Measurements from ENCODE around the gene NKX2-4. TPM values are rescaled to one million over a fixed set of nuclear protein-coding genes. Genes with fewer than 3 reads are reported as not detected.

Gene NKX2-4
- polyA plus RNA-seq, 3 donors = not detected

DNA sequence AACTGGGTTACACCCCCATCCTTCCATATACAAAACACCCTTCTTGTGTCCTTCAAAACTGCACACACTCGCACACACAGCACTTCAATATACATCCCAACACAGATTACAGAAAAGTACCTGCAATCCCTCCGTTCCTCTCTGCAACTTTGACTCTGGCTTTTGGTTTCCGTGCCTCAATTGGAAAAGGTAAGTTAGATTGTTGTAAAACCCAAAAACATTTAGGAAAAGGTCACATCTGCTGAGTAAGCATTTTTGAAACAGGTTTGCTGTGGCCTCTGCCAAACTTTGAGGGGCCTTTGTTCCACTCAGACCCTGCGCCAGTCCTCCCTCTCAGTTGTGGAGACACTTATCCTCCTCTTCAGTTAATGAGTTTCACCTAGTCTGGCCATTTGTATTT is 4.2 kb downstream of the NKX2-4 start:
- H3K9me3 ChIP-seq (replicated peaks in 1 of 2; ENCODE audit: control insufficient read depth in 1 of 2, insufficient read depth in 1 of 2, low read length in 2 of 2) = peaks cover 0 to 23% of the 10 kb centered on the region in 2 donors
- TF ChIP-seq, protein P1, sequence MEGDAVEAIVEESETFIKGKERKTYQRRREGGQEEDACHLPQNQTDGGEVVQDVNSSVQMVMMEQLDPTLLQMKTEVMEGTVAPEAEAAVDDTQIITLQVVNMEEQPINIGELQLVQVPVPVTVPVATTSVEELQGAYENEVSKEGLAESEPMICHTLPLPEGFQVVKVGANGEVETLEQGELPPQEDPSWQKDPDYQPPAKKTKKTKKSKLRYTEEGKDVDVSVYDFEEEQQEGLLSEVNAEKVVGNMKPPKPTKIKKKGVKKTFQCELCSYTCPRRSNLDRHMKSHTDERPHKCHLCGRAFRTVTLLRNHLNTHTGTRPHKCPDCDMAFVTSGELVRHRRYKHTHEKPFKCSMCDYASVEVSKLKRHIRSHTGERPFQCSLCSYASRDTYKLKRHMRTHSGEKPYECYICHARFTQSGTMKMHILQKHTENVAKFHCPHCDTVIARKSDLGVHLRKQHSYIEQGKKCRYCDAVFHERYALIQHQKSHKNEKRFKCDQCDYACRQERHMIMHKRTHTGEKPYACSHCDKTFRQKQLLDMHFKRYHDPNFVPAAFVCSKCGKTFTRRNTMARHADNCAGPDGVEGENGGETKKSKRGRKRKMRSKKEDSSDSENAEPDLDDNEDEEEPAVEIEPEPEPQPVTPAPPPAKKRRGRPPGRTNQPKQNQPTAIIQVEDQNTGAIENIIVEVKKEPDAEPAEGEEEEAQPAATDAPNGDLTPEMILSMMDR (IDR thresholded peaks at IDR 0.05) = no peak
- no peaks in the 10 kb centered on the region for H3K79me2 ChIP-seq (ENCODE audit: insufficient read depth, low read length)
- H3K4me2 ChIP-seq (replicated peaks; ENCODE audit: extremely low read depth, low read length, poor library complexity, severe bottlenecking) = no peak overlapping the region
- Mint-ChIP-seq H3K27ac (no peak overlapping the region), H3K27me3 (ENCODE audit: low read depth in 3 of 3) (peaks cover 65 to 74% (median 68%) of the 10 kb centered on the region in 3 donors), H3K4me3 (peak overlapping the region in 1 of 2 donors; percentile 71), H3K9me3 (peaks cover 0 to 16% (median 8%) of the 10 kb centered on the region in 7 donors), H3K4me1 (peaks cover 30% of the 10 kb centered on the region), H3K36me3 (peaks cover 29 to 31% of the 10 kb centered on the region in 2 donors)
- peaks cover 25% of the 10 kb centered on the region for H4K20me1 ChIP-seq (ENCODE audit: insufficient read depth, low read length)
- intact Hi-C loops (cut with micrococcal nuclease) = loop anchor here in 1 of 2 donors (10.0 kb wide), 1 partner anchor 112 kb away; no protein-coding TSS in a partner anchor
- H3K36me3 ChIP-seq (replicated peaks in 1 of 2; ENCODE audit: control insufficient read depth in 1 of 2, insufficient read depth in 2 of 2, low read length in 2 of 2) = peaks cover 21 to 28% of the 10 kb centered on the region in 2 donors
- WGBS (ENCODE audit: insufficient coverage) = 0% methylated on average over 1 of the region's 4 CpGs
- H3K4me3 ChIP-seq (replicated peaks in 1 of 3; ENCODE audit: low read depth in 2 of 3, low read length in 3 of 3) = no peak overlapping the region
- H3K9ac ChIP-seq (ENCODE audit: insufficient read depth, low read length, poor library complexity, severe bottlenecking) = no peak overlapping the region
- no peak overlapping the region for H3K27ac ChIP-seq (ENCODE audit: low read depth in 1 of 2, low read length in 2 of 2)
- peaks cover 0 to 13% of the 10 kb centered on the region in 2 donors for H3K4me1 ChIP-seq (ENCODE audit: control insufficient read depth in 1 of 2, insufficient read depth in 2 of 2, low read length in 2 of 2)
- H3K27me3 ChIP-seq (ENCODE audit: control insufficient read depth in 2 of 2, insufficient read depth in 2 of 2, low read length in 2 of 2) = peaks cover 65 to 69% of the 10 kb centered on the region in 2 donors
- DNase-seq = no peak
- H2AFZ ChIP-seq (ENCODE audit: insufficient read depth, low read depth, low read length, poor library complexity, severe bottlenecking) = no peak overlapping the region

- Histone ChIP-seq H3K79me2 (ENCODE audit: insufficient read depth, low read length) (no peaks in the 10 kb centered on the region), H4K20me1 (ENCODE audit: insufficient read depth, low read length) (peaks cover 29% of the 10 kb centered on the region), H3K9me3 (replicated peaks in 1 of 2; ENCODE audit: control insufficient read depth in 1 of 2, insufficient read depth in 1 of 2, low read length in 2 of 2) (peaks cover 0 to 17% of the 10 kb centered on the region in 2 donors), H3K4me2 (replicated peaks; ENCODE audit: extremely low read depth, low read length, poor library complexity, severe bottlenecking) (no peak overlapping the region), H3K27ac (ENCODE audit: low read depth in 1 of 2, low read length in 2 of 2) (no peak overlapping the region), H3K4me1 (ENCODE audit: control insufficient read depth in 1 of 2, insufficient read depth in 2 of 2, low read length in 2 of 2) (peaks cover 0 to 13% of the 10 kb centered on the region in 2 donors), H3K4me3 (replicated peaks in 1 of 3; ENCODE audit: low read depth in 2 of 3, low read length in 3 of 3) (no peak overlapping the region), H2AFZ (ENCODE audit: insufficient read depth, low read depth, low read length, poor library complexity, severe bottlenecking) (no peak overlapping the region), H3K9ac (ENCODE audit: insufficient read depth, low read length, poor library complexity, severe bottlenecking) (no peak overlapping the region), H3K27me3 (ENCODE audit: control insufficient read depth in 2 of 2, insufficient read depth in 2 of 2, low read length in 2 of 2) (peaks cover 57 to 58% of the 10 kb centered on the region in 2 donors), H3K36me3 (replicated peaks in 1 of 2; ENCODE audit: control insufficient read depth in 1 of 2, insufficient read depth in 2 of 2, low read length in 2 of 2) (peaks cover 32 to 40% of the 10 kb centered on the region in 2 donors)
- Mint-ChIP-seq H3K27ac (no peak overlapping the region), H3K9me3 (peaks cover 0 to 13% (median 4%) of the 10 kb centered on the region in 7 donors), H3K4me1 (peaks cover 25% of the 10 kb centered on the region), H3K4me3 (peak overlapping the region in 1 of 2 donors; percentile 83), H3K27me3 (ENCODE audit: low read depth in 3 of 3) (peaks cover 57 to 63% (median 60%) of the 10 kb centered on the region in 3 donors), H3K36me3 (peaks cover 41 to 42% of the 10 kb centered on the region in 2 donors)
- TF ChIP-seq, protein P1 (IDR thresholded peaks at IDR 0.05) = no peak
- DNase-seq = no peak
- WGBS (ENCODE audit: insufficient coverage) = 13% methylated on average over 6 of the region's 10 CpGs
- intact Hi-C loops (cut with micrococcal nuclease) = loop anchor here in 1 of 2 donors (10.0 kb wide), 1 partner anchor 113 kb away; no protein-coding TSS in a partner anchor
Observed at GRCh38 chr20:21391972-21392352, 5.4 kb downstream of the NKX2-4 start.

Data from CD14-positive monocyte (primary cell).